Measurements from ENCODE around the gene NAMPT. TPM values are rescaled to one million over a fixed set of nuclear protein-coding genes. Genes with fewer than 3 reads are reported as not detected.
A peak's percentile ranks its signal among the peaks of the same experiment; 100 is the strongest.

NAMPT gene
- total and polyA plus RNA-seq, 9 of the 15 experiments (the other 6 are each of a cell fraction or from before 2014, with no cell fraction given), result 41.1 to 160 (median 106) TPM

- TF ChIP-seq SRF (CRISPR knock-in tag; IDR thresholded peaks at IDR 0.05), result peak in 1 of 2 experiments; percentile 39; a peak in 1 of 4 replicates
- TF ChIP-seq SMARCA5 (IDR thresholded peaks at IDR 0.05), result 0 out of 2 replicates have a peak, but pooled peaks have one; percentile 62
- 0 out of 2 replicates have a peak, but pooled peaks have one; percentile 33 for TF ChIP-seq E2F1 (CRISPR knock-in tag; IDR thresholded peaks at IDR 0.05)
- TF ChIP-seq HEY1 (CRISPR knock-in tag; IDR thresholded peaks at IDR 0.05; ENCODE audit: borderline replicate concordance), result no peak
- 0 out of 2 replicates have a peak, but pooled peaks have one; percentile 10 for TF ChIP-seq BACH1 (tag; IDR thresholded peaks at IDR 0.05)
- peak; percentile 64; the same call in 1 of the 2 replicates for TF ChIP-seq ZNF395 (CRISPR knock-in tag; IDR thresholded peaks at IDR 0.05)
- TF ChIP-seq ZNF24 (IDR thresholded peaks at IDR 0.05), result no peak
- no peak for TF ChIP-seq MTF1 (CRISPR knock-in tag; IDR thresholded peaks at IDR 0.05; ENCODE audit: borderline replicate concordance)
- no peak for TF ChIP-seq ASH1L (IDR thresholded peaks at IDR 0.05; ENCODE audit: borderline replicate concordance, low read depth, partially characterized antibody)
- TF ChIP-seq TAF9B (IDR thresholded peaks at IDR 0.05; ENCODE audit: partially characterized antibody), result peak; percentile 56
- no peak for TF ChIP-seq ELF1 (tag; IDR thresholded peaks at IDR 0.05)
- TF ChIP-seq SMARCC2 (IDR thresholded peaks at IDR 0.05; ENCODE audit: low read depth), result peak; percentile 63; the same call in 1 of the 2 replicates
- no peak for TF ChIP-seq ATF1 (CRISPR knock-in tag; IDR thresholded peaks at IDR 0.05)
- TF ChIP-seq ATF1 (tag; IDR thresholded peaks at IDR 0.05), result no peak
- TF ChIP-seq XRCC4 (IDR thresholded peaks at IDR 0.05; ENCODE audit: extremely low read depth, insufficient read depth, insufficient read length), result no peak
- peak; percentile 71 to 73; a peak in 3 of 4 replicates for TF ChIP-seq UBTF (IDR thresholded peaks at IDR 0.05; ENCODE audit: borderline replicate concordance in 1 of 2, low read depth in 2 of 2, low read length in 2 of 2)
- peak; percentile 57 for TF ChIP-seq POLR2A (conservative IDR thresholded peaks at IDR 0.05)
- TF ChIP-seq ERF (CRISPR knock-in tag; IDR thresholded peaks at IDR 0.05), result 0 out of 2 replicates have a peak, but pooled peaks have one; percentile 67
- TF ChIP-seq EP400 (IDR thresholded peaks at IDR 0.05), result peak; percentile 79
- TF ChIP-seq ELF4 (CRISPR knock-in tag; IDR thresholded peaks at IDR 0.05), result no peak
- TF ChIP-seq ESRRA (IDR thresholded peaks at IDR 0.05; ENCODE audit: borderline replicate concordance, low read depth), result 0 out of 2 replicates have a peak, but pooled peaks have one; percentile 43
- peak; percentile 57 for TF ChIP-seq TBP (optimal IDR thresholded peaks at IDR 0.05; ENCODE audit: low read depth, low read length)
- peak; percentile 51; the same call in 1 of the 2 replicates for TF ChIP-seq PHF8 (IDR thresholded peaks at IDR 0.05; ENCODE audit: borderline replicate concordance, low read length)
Observed at GRCh38 chr7:106283831-106284713, 711 bp downstream of the NAMPT start (continued).

Measured in K562 (cell line).